Left ventricle myocardium inferior (tissue), 1 donor: ENCODE results near the gene JARID2. TPM values are rescaled to one million over a fixed set of nuclear protein-coding genes. Genes with fewer than 3 reads are reported as not detected.
A peak's percentile ranks its signal among the peaks of the same experiment; 100 is the strongest.

Source experiments
- DNase-seq: peaks from one replicate; pipeline ENCODE4 v3.0.0-alpha.2; 2020
- H3K27ac ChIP-seq: fragments of 200-600 bp; replicated peaks from 2 replicates; pipeline ENCODE4 v1.8.0; 2021
- H3K27me3 ChIP-seq: fragments of 200-600 bp; 2 replicates; pipeline ENCODE4 v1.8.0; 2021; ENCODE audit warnings: low read depth
- H3K36me3 ChIP-seq: fragments of 200-600 bp; 2 replicates; pipeline ENCODE4 v1.8.0; 2021
- H3K4me1 ChIP-seq: fragments of 200-600 bp; 2 replicates; pipeline ENCODE4 v1.8.0; 2021
- H3K4me3 ChIP-seq: fragments of 200-600 bp; 2 replicates; pipeline ENCODE4 v1.8.0; 2021; ENCODE audit warnings: mild to moderate bottlenecking, moderate library complexity
- H3K9me3 ChIP-seq: fragments of 200-600 bp; replicated peaks from 2 replicates; pipeline ENCODE4 v1.8.0; 2021
- CTCF ChIP-seq: fragments of 200-600 bp; IDR thresholded peaks from 2 replicates; pipeline ENCODE4 v1.8.0; 2021; ENCODE audit warnings: antibody characterized with exemption, mild to moderate bottlenecking, borderline replicate concordance
- intact Hi-C: fragments of 100-400 bp; cut with micrococcal nuclease; formaldehyde crosslinking; loops from one replicate; pipeline ENCODE4 v1.11.0; 2022
- total RNA-seq: library from RNA; stranded (reverse); fragmentation: NEBNext Ultra II Directional; extraction: Animal tissue kit (Norgen Biotek cat#: 25700); gene quantifications from one replicate; pipeline ENCODE4 v1.2.1, GENCODE V29; 2021
- donor health status: DM: no; HTN: yes; CAD: no; lungs with severe emphysema.

The JARID2 gene
- total RNA-seq, 1 donor from 2014 or later: 6.5 TPM

- intact Hi-C loops: no loop called here
- no peak for DNase-seq
- Histone ChIP-seq H3K27me3 (no peaks in the 10 kb centered on the region), H3K4me1 (peaks cover 78% of the 10 kb centered on the region), H3K4me3 (no peak overlapping the region), H3K9me3 (no peaks in the 10 kb centered on the region), H3K27ac (no peak overlapping the region), H3K36me3 (peaks cover 8% of the 10 kb centered on the region)
- no peak for TF ChIP-seq CTCF
Observed at GRCh38 chr6:15447546-15448267, 201.8 kb downstream of the JARID2 start.

DNA sequence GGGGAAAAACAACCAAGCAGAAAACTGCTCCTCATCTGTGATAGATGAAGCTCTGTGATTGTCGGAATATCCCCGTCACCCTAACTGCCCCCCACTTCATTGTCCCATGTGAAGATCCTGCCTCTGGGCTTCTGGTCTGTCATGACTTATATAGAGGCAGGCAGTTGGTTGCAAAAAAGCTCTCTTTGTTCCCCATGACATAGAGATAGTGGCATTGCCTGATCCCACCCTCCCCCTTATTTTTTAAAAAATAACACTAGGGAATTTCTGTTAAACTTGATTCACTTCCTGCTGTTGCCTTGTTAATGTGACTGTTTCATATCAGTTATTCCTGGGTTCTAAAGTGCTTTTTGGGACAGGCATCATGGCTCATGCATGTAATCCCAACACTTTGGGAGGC is 203.1 kb downstream of the JARID2 start:
- Histone ChIP-seq H3K9me3 (no peaks in the 10 kb centered on the region), H3K27me3 (no peaks in the 10 kb centered on the region), H3K27ac (no peak overlapping the region), H3K4me1 (peaks cover 78% of the 10 kb centered on the region), H3K4me3 (no peak overlapping the region), H3K36me3 (peaks cover 8% of the 10 kb centered on the region)
- no peak for TF ChIP-seq CTCF
- intact Hi-C loops: no loop called here
- no peak for DNase-seq

- Histone ChIP-seq H3K4me1 (peaks cover 67% of the 10 kb centered on the region), H3K36me3 (peaks cover 8% of the 10 kb centered on the region), H3K9me3 (no peaks in the 10 kb centered on the region), H3K27ac (peak overlapping the region; percentile 75), H3K27me3 (no peaks in the 10 kb centered on the region), H3K4me3 (no peak overlapping the region)
- DNase-seq: no peak
- no peak for TF ChIP-seq CTCF
- intact Hi-C loops: no loop called here
Observed at GRCh38 chr6:15451738-15452137, 205.9 kb downstream of the JARID2 start.

DNA sequence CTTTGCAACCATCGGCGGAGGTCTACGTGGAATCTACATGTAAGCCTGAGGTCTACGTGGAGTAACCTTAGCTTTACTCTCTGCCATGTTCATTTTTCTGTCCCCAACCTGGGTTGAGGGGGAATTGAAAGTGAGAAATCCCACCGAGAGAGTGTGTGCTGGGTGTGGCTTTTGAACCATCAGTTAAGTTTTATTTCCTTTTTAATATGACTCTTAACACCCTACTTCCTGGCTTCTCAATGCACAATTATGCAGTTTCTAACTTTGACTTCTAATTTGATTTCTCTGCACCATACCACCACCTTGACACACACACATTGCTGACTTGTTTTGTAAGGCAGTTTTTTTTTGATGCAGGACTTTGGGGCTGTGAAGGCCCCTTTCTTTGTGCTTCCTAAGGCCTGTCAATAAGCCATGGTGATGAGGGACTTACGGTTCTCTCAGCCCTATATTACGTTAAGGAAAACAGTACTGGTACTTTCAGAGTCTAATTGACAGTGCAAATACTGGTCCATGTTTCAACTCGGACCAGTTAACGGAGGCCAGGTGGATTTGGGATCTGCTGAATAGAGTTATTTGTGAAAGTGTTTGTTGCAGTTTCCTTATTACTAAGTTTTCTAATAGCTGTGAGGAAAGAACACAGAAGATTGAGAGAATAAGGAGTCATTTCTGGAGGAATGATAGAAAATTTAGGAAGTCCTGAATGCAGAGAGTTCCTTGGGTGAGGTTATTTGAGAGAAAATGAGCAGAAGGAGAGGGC is 206.5 kb downstream of the JARID2 start:
- Histone ChIP-seq H3K4me1 (peaks cover 73% of the 10 kb centered on the region), H3K27me3 (no peaks in the 10 kb centered on the region), H3K36me3 (peaks cover 8% of the 10 kb centered on the region), H3K4me3 (no peak overlapping the region), H3K9me3 (no peaks in the 10 kb centered on the region), H3K27ac (peak overlapping the region; percentile 75)
- no peak for DNase-seq
- intact Hi-C loops: no loop called here
- TF ChIP-seq CTCF: no peak

DNA sequence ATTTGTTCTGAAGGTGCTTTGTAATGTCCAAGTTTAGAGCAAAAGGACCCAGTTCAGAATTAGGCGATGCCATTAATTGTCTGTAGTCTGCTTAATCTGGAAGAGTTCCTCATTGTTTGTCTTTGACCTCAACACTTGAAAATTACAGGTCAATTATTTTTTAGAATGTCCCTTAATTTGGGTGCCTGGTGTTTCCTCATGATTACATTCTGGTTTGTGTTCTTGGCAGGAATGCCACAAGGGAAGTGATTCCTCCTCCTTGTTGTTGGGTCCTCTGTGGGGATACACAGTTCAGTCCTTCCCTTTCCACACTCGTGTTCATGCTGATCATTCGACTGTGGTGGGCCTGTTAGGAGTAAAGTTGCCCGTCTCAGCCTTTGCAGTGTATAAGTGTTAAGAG is 207.3 kb downstream of the JARID2 start:
- DNase-seq: no peak
- intact Hi-C loops: no loop called here
- H3K36me3 ChIP-seq: peaks cover 8% of the 10 kb centered on the region
- no peaks in the 10 kb centered on the region for H3K9me3 ChIP-seq
- H3K27me3 ChIP-seq: no peaks in the 10 kb centered on the region
- no peak for TF ChIP-seq CTCF
- no peak overlapping the region for H3K4me3 ChIP-seq
- peaks cover 75% of the 10 kb centered on the region for H3K4me1 ChIP-seq
- H3K27ac ChIP-seq: peak overlapping the region; percentile 75
